ENCODE measurements around the gene CCDC183. TPM values are rescaled to one million over a fixed set of nuclear protein-coding genes. Genes with fewer than 3 reads are reported as not detected.
"Not testable (repeated sequence)": the region's sequence is repeated elsewhere in the genome, so short reads cannot be mapped to it uniquely, and the experiment has no call there.

CCDC183 gene
- polyA plus RNA-seq, 1 donor from 2014 or later: 0.78 TPM

GRCh38 chr9:136837856-136838277, 41.7 kb downstream of the CCDC183 start:
- H3K36me3 Mint-ChIP-seq: not testable (repeated sequence)

GRCh38 chr9:136838314-136839228, 42.4 kb downstream of the CCDC183 start:
- H3K36me3 Mint-ChIP-seq: no peaks in the 10 kb centered on the region
- no peaks in the 10 kb centered on the region for H3K9me3 Mint-ChIP-seq
- H3K4me1 Mint-ChIP-seq: peaks cover 2 to 4% (median 3%) of the 10 kb centered on the region in 3 donors
- peak overlapping the region in 1 of 4 donors; percentile 75 for H3K4me3 Mint-ChIP-seq
- peaks cover 2% of the 10 kb centered on the region for H3K27me3 Mint-ChIP-seq
- H3K27ac Mint-ChIP-seq: no peak overlapping the region

More at GRCh38 chr9:136837856-136838277, 41.7 kb downstream of the CCDC183 start:
- H3K27me3 Mint-ChIP-seq, H3K9me3 Mint-ChIP-seq, H3K4me1 Mint-ChIP-seq, H3K27ac Mint-ChIP-seq, H3K4me3 Mint-ChIP-seq: not testable (repeated sequence)

DNA sequence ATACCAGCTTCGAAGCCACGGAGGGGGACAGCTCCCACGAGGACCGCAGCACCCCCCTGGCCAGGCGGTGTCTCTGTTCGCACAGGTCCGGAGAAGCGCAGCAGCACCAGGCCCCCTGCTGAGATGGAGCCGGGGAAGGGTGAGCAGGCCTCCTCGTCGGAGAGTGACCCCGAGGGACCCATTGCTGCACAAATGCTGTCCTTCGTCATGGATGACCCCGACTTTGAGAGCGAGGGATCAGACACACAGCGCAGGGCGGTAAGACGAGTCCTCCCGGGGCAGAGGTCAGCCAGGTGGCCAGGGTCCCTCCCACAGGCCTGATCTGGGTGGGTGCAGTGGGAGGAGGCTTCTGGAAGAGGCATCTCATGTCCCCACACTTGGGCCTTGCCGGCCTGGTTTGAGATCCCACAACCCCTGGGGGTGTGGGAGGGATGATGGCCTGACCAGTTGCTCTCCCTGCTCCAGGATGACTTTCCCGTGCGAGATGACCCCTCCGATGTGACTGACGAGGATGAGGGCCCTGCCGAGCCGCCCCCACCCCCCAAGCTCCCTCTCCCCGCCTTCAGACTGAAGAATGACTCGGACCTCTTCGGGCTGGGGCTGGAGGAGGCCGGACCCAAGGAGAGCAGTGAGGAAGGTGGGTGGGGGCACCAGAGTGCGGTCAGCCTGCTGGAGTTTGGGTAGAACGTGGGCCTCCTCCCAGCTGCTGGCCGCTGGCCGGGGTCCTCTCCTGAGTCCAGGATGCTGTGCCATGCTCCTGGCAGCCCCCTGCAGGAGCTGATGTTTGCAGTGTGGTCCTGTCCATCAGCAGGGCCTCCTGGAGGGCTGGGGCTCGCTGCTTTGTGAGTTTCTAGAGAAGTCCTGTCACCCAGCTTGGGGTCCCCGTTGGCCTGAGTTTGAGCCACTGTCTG, 43.3 kb downstream of the CCDC183 start:
- Mint-ChIP-seq H3K9me3 (no peaks in the 10 kb centered on the region), H3K36me3 (no peaks in the 10 kb centered on the region), H3K4me3 (peak overlapping the region in 1 of 4 donors; percentile 35), H3K27ac (peak overlapping the region in 2 of 3 donors; percentile 25 to 68), H3K27me3 (peaks cover 4% of the 10 kb centered on the region), H3K4me1 (peaks cover 3 to 5% (median 4%) of the 10 kb centered on the region in 3 donors)

DNA sequence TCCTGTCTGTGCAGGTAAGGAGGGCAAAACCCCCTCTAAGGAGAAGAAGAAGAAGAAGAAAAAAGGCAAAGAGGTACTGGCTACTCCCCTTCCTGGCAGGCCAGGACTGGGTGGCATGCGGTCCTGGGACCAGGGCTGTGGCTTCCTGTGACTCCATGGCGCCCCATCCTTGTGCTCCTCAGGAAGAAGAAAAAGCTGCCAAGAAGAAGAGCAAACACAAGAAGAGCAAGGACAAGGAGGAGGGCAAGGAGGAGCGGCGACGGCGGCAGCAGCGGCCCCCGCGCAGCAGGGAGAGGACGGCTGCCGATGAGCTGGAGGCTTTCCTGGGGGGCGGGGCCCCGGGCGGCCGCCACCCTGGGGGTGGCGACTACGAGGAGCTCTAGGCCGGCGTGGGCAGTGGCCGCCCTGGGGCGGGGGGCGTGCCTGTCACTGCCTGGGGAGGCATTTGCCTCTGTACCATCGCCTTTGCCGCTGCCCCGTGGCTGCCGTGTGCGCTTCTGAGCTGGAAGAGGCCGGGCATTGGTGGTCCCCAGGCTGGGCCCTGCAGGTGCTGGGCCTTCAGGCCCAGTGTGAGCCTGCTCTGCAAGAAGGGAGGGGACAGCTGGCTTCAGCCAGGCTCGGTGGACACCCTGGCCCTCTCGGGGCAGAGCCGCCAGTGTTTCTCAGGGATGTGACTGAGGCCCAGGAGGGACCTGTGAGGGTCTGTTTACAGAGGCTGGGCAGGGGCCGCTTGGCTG, 44.2 kb downstream of the CCDC183 start:
- peaks cover 4% of the 10 kb centered on the region for H3K27me3 Mint-ChIP-seq
- no peaks in the 10 kb centered on the region for H3K9me3 Mint-ChIP-seq
- H3K27ac Mint-ChIP-seq: peak overlapping the region in 1 of 3 donors; percentile 68
- peak overlapping the region in 2 of 4 donors; percentile 35 to 83 for H3K4me3 Mint-ChIP-seq
- peaks cover 3 to 5% (median 4%) of the 10 kb centered on the region in 3 donors for H3K4me1 Mint-ChIP-seq
- no peaks in the 10 kb centered on the region for H3K36me3 Mint-ChIP-seq

DNA sequence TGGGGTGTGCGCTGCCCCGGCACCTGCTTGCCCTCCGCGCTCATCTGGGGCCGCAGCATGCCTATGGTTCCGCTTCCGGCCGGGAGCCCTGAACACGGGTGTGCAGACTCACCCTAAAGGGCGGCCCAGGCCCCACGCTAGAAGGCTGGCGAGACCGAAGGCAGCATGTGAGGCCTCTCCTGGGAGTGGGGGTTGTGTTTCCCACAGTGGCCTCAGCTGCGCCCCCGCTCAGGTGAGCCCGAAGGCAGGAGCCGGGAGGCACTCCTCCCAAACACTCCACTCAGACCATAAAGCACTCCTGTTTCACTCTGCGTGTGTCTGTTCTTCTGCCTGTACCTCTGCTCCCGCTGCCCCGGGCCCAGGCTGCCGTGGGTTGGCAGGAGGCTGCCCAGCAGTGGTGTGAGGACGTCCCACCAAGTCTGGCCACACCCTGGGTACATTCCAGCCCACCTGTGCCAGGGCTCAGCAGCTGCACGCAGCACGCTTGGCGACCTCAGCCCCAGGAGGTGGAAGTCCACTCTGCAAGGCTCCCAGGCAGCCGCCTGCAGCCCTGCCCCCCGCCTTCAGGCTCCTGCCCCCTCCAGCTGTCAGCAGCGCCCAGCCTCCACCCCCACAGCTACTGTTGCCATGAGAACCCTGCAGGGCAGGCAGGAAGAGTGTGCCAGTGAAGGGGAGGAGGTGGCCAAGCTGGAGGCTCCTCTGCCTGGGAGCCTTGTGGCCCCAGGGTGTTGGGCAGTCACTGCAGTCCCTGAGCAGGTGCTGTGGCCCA, 44.9 kb downstream of the CCDC183 start:
- Mint-ChIP-seq H3K27ac (peak overlapping the region in 1 of 3 donors; percentile 90), H3K9me3 (no peaks in the 10 kb centered on the region), H3K4me3 (peak overlapping the region in 1 of 4 donors; percentile 89), H3K27me3 (peaks cover 4% of the 10 kb centered on the region), H3K36me3 (no peaks in the 10 kb centered on the region), H3K4me1 (peaks cover 3 to 5% (median 4%) of the 10 kb centered on the region in 3 donors)

- Mint-ChIP-seq H3K27ac (peak overlapping the region; percentile 86 to 95 (median 90)), H3K4me3 (peak overlapping the region; percentile 87 to 96 (median 92))
- not testable (repeated sequence) for H3K27me3 Mint-ChIP-seq, H3K9me3 Mint-ChIP-seq, H3K4me1 Mint-ChIP-seq, H3K36me3 Mint-ChIP-seq
Measured at GRCh38 chr9:136841646-136842379, 45.7 kb downstream of the CCDC183 start.

DNA sequence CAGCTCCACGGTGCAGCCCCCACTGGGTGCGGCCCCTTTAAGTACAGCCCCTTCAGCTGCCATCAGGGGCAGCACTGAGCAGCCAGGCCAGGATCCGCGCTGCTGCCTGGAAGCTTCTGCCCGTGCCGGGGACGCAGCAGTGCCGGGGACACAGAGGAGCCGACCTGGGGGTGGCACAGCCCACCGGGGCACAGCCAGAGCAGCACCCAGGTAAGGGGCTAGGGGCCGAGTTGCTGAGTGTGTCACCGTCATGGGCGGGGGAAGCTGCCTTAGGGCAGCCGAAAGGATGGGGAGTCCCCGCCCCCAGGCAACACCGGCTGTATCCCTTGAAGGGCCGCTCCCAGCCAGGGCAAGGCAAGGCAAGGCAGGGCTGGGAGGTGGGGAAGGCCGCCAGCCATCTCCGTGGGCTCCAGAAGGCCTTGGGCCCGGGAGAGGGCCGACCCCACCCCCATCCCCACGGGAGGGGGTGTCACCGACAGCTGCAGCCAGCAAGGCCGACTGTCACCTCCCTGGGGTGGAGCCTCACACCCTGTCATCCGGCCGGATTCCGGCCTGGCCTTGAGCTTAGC, 46.3 kb downstream of the CCDC183 start, which contains the start of gene AJM1:
Gene AJM1, plus strand, starts transcription at position 99 of the 569 bp plus-strand sequence. CDS start 1,937 bp downstream, outside the sequence.
- Mint-ChIP-seq H3K4me3 (peak within 1 kb of the TSS; percentile 87 to 96 (median 94)), H3K27ac (peak within 1 kb of the TSS; percentile 86 to 95 (median 90))
- not testable (repeated sequence) for H3K36me3 Mint-ChIP-seq, H3K27me3 Mint-ChIP-seq, H3K4me1 Mint-ChIP-seq, H3K9me3 Mint-ChIP-seq

DNA sequence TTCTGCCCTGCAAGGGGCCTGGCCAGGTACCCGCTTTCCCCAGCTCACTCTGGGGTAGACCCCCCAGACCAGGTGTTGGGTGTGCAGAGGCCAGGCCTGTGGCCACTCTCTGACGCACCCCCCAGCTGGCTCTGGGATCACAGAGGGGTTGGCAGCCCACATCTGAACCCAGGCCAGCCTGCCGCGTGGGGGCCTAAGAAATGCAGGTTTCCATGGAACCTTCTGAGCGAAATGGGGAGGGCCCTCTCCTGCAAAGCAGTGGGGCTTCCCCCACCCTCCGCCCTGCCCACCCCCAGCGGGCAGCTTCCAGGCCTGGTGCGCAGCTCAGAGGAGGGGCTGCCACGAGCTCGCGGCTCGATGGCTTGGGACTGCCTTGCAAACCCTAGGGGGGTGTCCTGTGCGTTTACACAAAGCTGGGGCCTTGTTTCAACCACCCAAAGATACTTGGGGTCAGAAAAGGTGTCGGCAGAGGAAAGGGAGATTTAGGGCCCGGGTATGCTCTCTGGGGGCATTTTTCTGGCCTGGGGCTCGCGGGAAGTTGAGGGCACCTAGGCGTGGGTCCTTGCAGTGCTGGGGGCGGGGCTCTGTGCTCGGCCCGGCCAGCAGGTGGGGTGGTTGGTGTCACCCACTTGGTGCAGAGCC, 47.1 kb downstream of the CCDC183 start:
- H3K4me3 Mint-ChIP-seq: peak overlapping the region; percentile 72 to 92 (median 86)

GRCh38 chr9:136843801-136844740, 47.9 kb downstream of the CCDC183 start:
- H3K4me1 Mint-ChIP-seq: not testable (repeated sequence)

More for the DNA sequence above, 47.1 kb downstream of the CCDC183 start:
- peaks cover 12% of the 10 kb centered on the region for H3K27me3 Mint-ChIP-seq
- H3K4me1 Mint-ChIP-seq, H3K36me3 Mint-ChIP-seq, H3K9me3 Mint-ChIP-seq: not testable (repeated sequence)
- H3K27ac Mint-ChIP-seq: peak overlapping the region; percentile 81 to 94 (median 85)

DNA sequence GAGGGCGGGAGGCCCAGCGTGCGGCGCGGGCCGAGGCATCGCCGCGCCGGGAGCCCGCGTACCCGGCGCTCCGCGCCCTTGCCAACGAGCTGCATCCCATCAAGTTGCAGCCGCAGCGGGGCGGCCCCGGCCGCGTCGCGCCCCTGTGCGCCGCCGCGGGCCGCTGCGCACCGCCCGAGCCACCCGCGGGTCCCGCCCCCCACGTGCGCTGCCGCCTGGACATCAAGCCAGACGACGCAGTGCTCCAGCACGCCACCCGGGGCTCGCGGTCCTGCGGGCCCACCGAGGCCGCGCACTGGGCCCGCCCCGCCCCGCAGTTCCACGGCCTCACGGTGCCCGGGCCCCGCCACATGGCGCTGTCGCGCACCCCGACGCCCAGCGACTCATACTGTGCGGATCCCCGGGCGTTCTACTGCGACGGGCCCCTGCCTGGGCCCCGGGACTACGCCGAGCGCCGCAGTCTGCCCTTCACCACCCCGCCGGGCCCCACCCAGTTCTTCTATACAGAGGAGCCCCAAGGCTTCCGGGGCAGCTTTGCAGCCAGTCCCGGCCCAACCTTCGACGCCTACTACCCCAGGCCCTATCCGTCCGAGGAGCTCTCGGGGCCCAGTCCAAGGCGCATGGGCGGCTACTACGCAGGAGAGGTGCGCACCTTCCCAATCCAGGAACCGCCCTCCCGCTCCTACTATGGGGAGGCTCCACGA, 48.8 kb downstream of the CCDC183 start:
- Mint-ChIP-seq H3K27me3 (peaks cover 12% of the 10 kb centered on the region), H3K9me3 (peaks cover 0 to 2% (median 0%) of the 10 kb centered on the region in 3 donors), H3K4me1 (peaks cover 8 to 10% (median 9%) of the 10 kb centered on the region in 3 donors), H3K27ac (peak overlapping the region in 1 of 3 donors; percentile 92), H3K4me3 (peak overlapping the region in 3 of 4 donors; percentile 30 to 81 (median 60)), H3K36me3 (no peaks in the 10 kb centered on the region)

More at GRCh38 chr9:136843801-136844740, 47.9 kb downstream of the CCDC183 start:
- Mint-ChIP-seq H3K27me3 (peaks cover 12% of the 10 kb centered on the region), H3K27ac (peak overlapping the region; percentile 81 to 94 (median 85)), H3K4me3 (peak overlapping the region; percentile 72 to 92 (median 86))
- H3K9me3 Mint-ChIP-seq, H3K36me3 Mint-ChIP-seq: not testable (repeated sequence)
